WTC11 (cell line): Measurements from ENCODE around the gene CPB1. TPM values are rescaled to one million over a fixed set of nuclear protein-coding genes. Genes with fewer than 3 reads are reported as not detected.

Experiments
- ATAC-seq: fragments of 200-7000 bp; cut with Tn5 transposase; 2 replicates; pipeline ENCODE4 v1.10.0; 2021; ENCODE audit warnings: mild to moderate bottlenecking, moderate library complexity
- CTCF ChIA-PET: fragments of 300-600 bp; sonication (Branson Sonifier 250); formaldehyde crosslinking; loops from one replicate; lab custom pipeline; 2021; ENCODE audit warnings: antibody characterized with exemption; lab: Charles Lee
- POLR2A ChIA-PET: fragments of 350-600 bp; sonication (Branson Sonifier 250); formaldehyde crosslinking; loops from one replicate; lab custom pipeline; 2021; ENCODE audit warnings: antibody characterized with exemption; lab: Charles Lee
- DNase-seq: peaks from one replicate; pipeline ENCODE4 v3.0.0; 2021; ENCODE audit warnings: low spot score
- H3K27ac Mint-ChIP-seq: 2 replicates; pipeline ENCODE4 v1.8.0; 2021; ENCODE audit warnings: mixed read lengths
- H3K27me3 Mint-ChIP-seq: 2 replicates; pipeline ENCODE4 v1.8.0; 2021; ENCODE audit warnings: low read depth, mild to moderate bottlenecking, moderate library complexity, mixed read lengths
- H3K36me3 Mint-ChIP-seq: 2 replicates; pipeline ENCODE4 v1.8.0; 2021; ENCODE audit warnings: mixed read lengths
- H3K4me1 Mint-ChIP-seq: 2 replicates; pipeline ENCODE4 v1.8.0; 2022; ENCODE audit warnings: mixed read lengths
- H3K4me3 Mint-ChIP-seq: 2 replicates; pipeline ENCODE4 v1.8.0; 2021; ENCODE audit warnings: mild to moderate bottlenecking, moderate library complexity, mixed read lengths
- H3K9me3 Mint-ChIP-seq: 2 replicates; pipeline ENCODE4 v1.8.0; 2021; ENCODE audit warnings: mixed read lengths
- ATF3 ChIP-seq: sonication (generic); formaldehyde crosslinking; conservative IDR thresholded peaks from 2 replicates; pipeline ENCODE4 v1.8.1; 2022; ENCODE audit warnings: mild to moderate bottlenecking, missing genetic modification reagents
- ELF4 ChIP-seq: sonication (generic); formaldehyde crosslinking; IDR thresholded peaks from 2 replicates; pipeline ENCODE4 v1.8.1; 2022; ENCODE audit warnings: low read depth, mild to moderate bottlenecking, moderate library complexity, missing genetic modification reagents
- KAT7 ChIP-seq: sonication (generic); formaldehyde crosslinking; IDR thresholded peaks from 2 replicates; pipeline ENCODE4 v1.8.1; 2023; ENCODE audit warnings: missing genetic modification reagents, mild to moderate bottlenecking, borderline replicate concordance
- NR3C1 ChIP-seq: sonication (generic); formaldehyde crosslinking; conservative IDR thresholded peaks from 2 replicates; pipeline ENCODE4 v1.8.1; 2023; ENCODE audit warnings: low read depth, mild to moderate bottlenecking, missing genetic modification reagents
- PRRX2 ChIP-seq: fragments of 250-450 bp; sonication (Bioruptor Pico); IDR thresholded peaks from 2 replicates; pipeline ENCODE4 v1.8.0; 2021; ENCODE audit warnings: mild to moderate bottlenecking
- RELA ChIP-seq: sonication (generic); formaldehyde crosslinking; IDR thresholded peaks from 2 replicates; pipeline ENCODE4 v1.8.1; 2022; ENCODE audit warnings: missing genetic modification reagents, mild to moderate bottlenecking, borderline replicate concordance
- RORB ChIP-seq: fragments of 250-450 bp; sonication (Bioruptor Pico); IDR thresholded peaks from 2 replicates; pipeline ENCODE4 v1.9.0; 2021; ENCODE audit warnings: mild to moderate bottlenecking
- SP1 ChIP-seq: sonication (generic); formaldehyde crosslinking; conservative IDR thresholded peaks from 2 replicates; pipeline ENCODE4 v1.8.1; 2022; ENCODE audit warnings: missing genetic modification reagents
- ZBTB21 ChIP-seq: sonication (generic); formaldehyde crosslinking; IDR thresholded peaks from 2 replicates; pipeline ENCODE4 v1.8.1; 2023; ENCODE audit warnings: mild to moderate bottlenecking, missing genetic modification reagents, borderline replicate concordance
- ZNF317 ChIP-seq: sonication (generic); formaldehyde crosslinking; IDR thresholded peaks from 2 replicates; pipeline ENCODE4 v1.8.1; 2023; ENCODE audit warnings: low read depth, mild to moderate bottlenecking, moderate library complexity, missing genetic modification reagents, borderline replicate concordance
- ZNF532 ChIP-seq: fragments of 250-450 bp; sonication (Bioruptor Pico); IDR thresholded peaks from 2 replicates; pipeline ENCODE4 v1.9.0; 2021; ENCODE audit warnings: mild to moderate bottlenecking, borderline replicate concordance
- total RNA-seq: library from RNA; stranded (reverse); gene quantifications from 3 replicates; pipeline ENCODE4 v1.2.3, GENCODE V29; 2021
- TF ChIP-seq, protein P1 (sequence below): sonication (generic); formaldehyde crosslinking; IDR thresholded peaks from 2 replicates; pipeline ENCODE4 v1.8.0; 2023; ENCODE audit warnings: missing genetic modification reagents
- TF ChIP-seq, protein P2 (sequence below): sonication (generic); formaldehyde crosslinking; IDR thresholded peaks from 2 replicates; pipeline ENCODE4 v1.8.0; 2022; ENCODE audit warnings: mild to moderate bottlenecking, missing genetic modification reagents
- TF ChIP-seq, protein P3 (sequence below): sonication (generic); formaldehyde crosslinking; IDR thresholded peaks from 2 replicates; pipeline ENCODE4 v1.8.1; 2023; ENCODE audit warnings: mild to moderate bottlenecking, missing genetic modification reagents

The CPB1 gene
- total RNA-seq, 1 experiment from 2014 or later = 5.0 TPM

GRCh38 chr3:148903022-148903442 lies 75.4 kb downstream of the CPB1 start:
- DNase-seq (no peak), ATAC-seq (no peak)
- H3K4me3 Mint-ChIP-seq = no peak overlapping the region
- H3K9me3 Mint-ChIP-seq = no peaks in the 10 kb centered on the region
- H3K4me1 Mint-ChIP-seq = no peaks in the 10 kb centered on the region
- TF ChIP-seq SP1 (CRISPR knock-in tag) (no peak), ZNF532 (no peak), RORB (CRISPR knock-in tag) (no peak), PRRX2 (CRISPR knock-in tag) (no peak), ZBTB21 (CRISPR knock-in tag) (no peak), ELF4 (CRISPR knock-in tag) (no peak), RELA (no peak), ZNF317 (CRISPR knock-in tag) (no peak), NR3C1 (CRISPR knock-in tag) (no peak)
- TF ChIP-seq, protein P1, sequence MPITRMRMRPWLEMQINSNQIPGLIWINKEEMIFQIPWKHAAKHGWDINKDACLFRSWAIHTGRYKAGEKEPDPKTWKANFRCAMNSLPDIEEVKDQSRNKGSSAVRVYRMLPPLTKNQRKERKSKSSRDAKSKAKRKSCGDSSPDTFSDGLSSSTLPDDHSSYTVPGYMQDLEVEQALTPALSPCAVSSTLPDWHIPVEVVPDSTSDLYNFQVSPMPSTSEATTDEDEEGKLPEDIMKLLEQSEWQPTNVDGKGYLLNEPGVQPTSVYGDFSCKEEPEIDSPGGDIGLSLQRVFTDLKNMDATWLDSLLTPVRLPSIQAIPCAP (CRISPR knock-in tag) = no peak
- TF ChIP-seq, protein P2, sequence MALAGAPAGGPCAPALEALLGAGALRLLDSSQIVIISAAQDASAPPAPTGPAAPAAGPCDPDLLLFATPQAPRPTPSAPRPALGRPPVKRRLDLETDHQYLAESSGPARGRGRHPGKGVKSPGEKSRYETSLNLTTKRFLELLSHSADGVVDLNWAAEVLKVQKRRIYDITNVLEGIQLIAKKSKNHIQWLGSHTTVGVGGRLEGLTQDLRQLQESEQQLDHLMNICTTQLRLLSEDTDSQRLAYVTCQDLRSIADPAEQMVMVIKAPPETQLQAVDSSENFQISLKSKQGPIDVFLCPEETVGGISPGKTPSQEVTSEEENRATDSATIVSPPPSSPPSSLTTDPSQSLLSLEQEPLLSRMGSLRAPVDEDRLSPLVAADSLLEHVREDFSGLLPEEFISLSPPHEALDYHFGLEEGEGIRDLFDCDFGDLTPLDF (CRISPR knock-in tag) = no peak
- ChIA-PET POLR2A (no interaction called here), CTCF (no interaction called here)
- H3K27ac Mint-ChIP-seq = no peak overlapping the region
- H3K27me3 Mint-ChIP-seq = no peaks in the 10 kb centered on the region
- H3K36me3 Mint-ChIP-seq = no peaks in the 10 kb centered on the region

GRCh38 chr3:148903941-148904340 lies 76.3 kb downstream of the CPB1 start:
- Mint-ChIP-seq H3K4me1 (no peaks in the 10 kb centered on the region), H3K4me3 (no peak overlapping the region), H3K9me3 (no peaks in the 10 kb centered on the region), H3K36me3 (no peaks in the 10 kb centered on the region), H3K27me3 (no peaks in the 10 kb centered on the region), H3K27ac (no peak overlapping the region)
- ChIA-PET CTCF (no interaction called here), POLR2A (no interaction called here)
- TF ChIP-seq ZNF532 (no peak), KAT7 (no peak), ATF3 (CRISPR knock-in tag) (no peak)
- TF ChIP-seq, protein P3, sequence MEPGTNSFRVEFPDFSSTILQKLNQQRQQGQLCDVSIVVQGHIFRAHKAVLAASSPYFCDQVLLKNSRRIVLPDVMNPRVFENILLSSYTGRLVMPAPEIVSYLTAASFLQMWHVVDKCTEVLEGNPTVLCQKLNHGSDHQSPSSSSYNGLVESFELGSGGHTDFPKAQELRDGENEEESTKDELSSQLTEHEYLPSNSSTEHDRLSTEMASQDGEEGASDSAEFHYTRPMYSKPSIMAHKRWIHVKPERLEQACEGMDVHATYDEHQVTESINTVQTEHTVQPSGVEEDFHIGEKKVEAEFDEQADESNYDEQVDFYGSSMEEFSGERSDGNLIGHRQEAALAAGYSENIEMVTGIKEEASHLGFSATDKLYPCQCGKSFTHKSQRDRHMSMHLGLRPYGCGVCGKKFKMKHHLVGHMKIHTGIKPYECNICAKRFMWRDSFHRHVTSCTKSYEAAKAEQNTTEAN (CRISPR knock-in tag) = no peak
- ATAC-seq (no peak), DNase-seq (no peak)
